Skeletal muscle satellite cell (primary cell): ENCODE measurements around the gene ABI3BP.
A peak's percentile ranks its signal among the peaks of the same experiment; 100 is the strongest.

ENCODE experiments used
- H3K27me3 ChIP-seq: 2 replicates; pipeline ENCODE4 v1.7.0; 2013; ENCODE audit warnings: low read length; ENCODE audit not compliant: control insufficient read depth, insufficient read depth
- H3K36me3 ChIP-seq: 2 replicates; pipeline ENCODE4 v1.7.0; 2013; ENCODE audit warnings: mild to moderate bottlenecking, control low read depth, low read length; ENCODE audit not compliant: insufficient read depth
- H3K4me1 ChIP-seq: 2 replicates; pipeline ENCODE4 v1.7.0; 2013; ENCODE audit warnings: low read length; ENCODE audit not compliant: control insufficient read depth, insufficient read depth
- H3K4me2 ChIP-seq: 2 replicates; pipeline ENCODE4 v1.7.0; 2013; ENCODE audit warnings: mild to moderate bottlenecking, low read length
- H3K4me3 ChIP-seq: 2 replicates; pipeline ENCODE4 v1.7.0; 2013; ENCODE audit warnings: low read length
- H3K9ac ChIP-seq: 2 replicates; pipeline ENCODE4 v1.7.0; 2013; ENCODE audit warnings: mild to moderate bottlenecking, low read depth, low read length, moderate library complexity
- H3K9me3 ChIP-seq: replicated peaks from 2 replicates; pipeline ENCODE4 v1.7.0; 2013; ENCODE audit warnings: mild to moderate bottlenecking, control low read depth, low read length

The ABI3BP gene

GRCh38 chr3:100879195-100879810 lies 113.9 kb downstream of the ABI3BP start:
- Histone ChIP-seq H3K9ac (no peak overlapping the region), H3K9me3 (no peaks in the 10 kb centered on the region), H3K4me3 (no peak overlapping the region), H3K4me1 (peaks cover 35% of the 10 kb centered on the region), H3K27me3 (no peaks in the 10 kb centered on the region), H3K36me3 (peaks cover 4% of the 10 kb centered on the region), H3K4me2 (no peak overlapping the region)

GRCh38 chr3:100877286-100877685 lies 115.9 kb downstream of the ABI3BP start:
- Histone ChIP-seq H3K36me3 (peaks cover 4% of the 10 kb centered on the region), H3K4me3 (no peak overlapping the region)

GRCh38 chr3:100875239-100875638 lies 118.0 kb downstream of the ABI3BP start:
- no peak overlapping the region for H3K4me3 ChIP-seq
- peaks cover 20% of the 10 kb centered on the region for H3K4me1 ChIP-seq
- peaks cover 7% of the 10 kb centered on the region for H3K36me3 ChIP-seq

More at GRCh38 chr3:100877286-100877685, 115.9 kb downstream of the ABI3BP start:
- Histone ChIP-seq H3K9ac (no peak overlapping the region), H3K9me3 (no peaks in the 10 kb centered on the region), H3K27me3 (no peaks in the 10 kb centered on the region), H3K4me1 (peaks cover 28% of the 10 kb centered on the region), H3K4me2 (no peak overlapping the region)

GRCh38 chr3:100873611-100874010 lies 119.6 kb downstream of the ABI3BP start:
- Histone ChIP-seq H3K9ac (no peak overlapping the region), H3K4me3 (no peak overlapping the region), H3K4me1 (peaks cover 20% of the 10 kb centered on the region), H3K27me3 (no peaks in the 10 kb centered on the region), H3K9me3 (no peaks in the 10 kb centered on the region), H3K36me3 (peaks cover 7% of the 10 kb centered on the region), H3K4me2 (no peak overlapping the region)

More at GRCh38 chr3:100875239-100875638, 118.0 kb downstream of the ABI3BP start:
- Histone ChIP-seq H3K4me2 (peak overlapping the region; percentile 43), H3K27me3 (no peaks in the 10 kb centered on the region), H3K9ac (no peak overlapping the region), H3K9me3 (no peaks in the 10 kb centered on the region)

- H3K4me1 ChIP-seq, result peaks cover 20% of the 10 kb centered on the region
- H3K27me3 ChIP-seq, result no peaks in the 10 kb centered on the region
- H3K36me3 ChIP-seq, result peaks cover 6% of the 10 kb centered on the region
- H3K9me3 ChIP-seq, result no peaks in the 10 kb centered on the region
- no peak overlapping the region for H3K4me3 ChIP-seq
- no peak overlapping the region for H3K4me2 ChIP-seq
- no peak overlapping the region for H3K9ac ChIP-seq
Observed at GRCh38 chr3:100871306-100871705, 121.9 kb downstream of the ABI3BP start.

- Histone ChIP-seq H3K4me3 (no peak overlapping the region), H3K36me3 (peaks cover 3% of the 10 kb centered on the region), H3K4me1 (peaks cover 10% of the 10 kb centered on the region), H3K27me3 (no peaks in the 10 kb centered on the region), H3K9me3 (no peaks in the 10 kb centered on the region), H3K9ac (no peak overlapping the region), H3K4me2 (peak overlapping the region; percentile 19)
Observed at GRCh38 chr3:100869787-100870186, 123.4 kb downstream of the ABI3BP start.

GRCh38 chr3:100868894-100869293 lies 124.3 kb downstream of the ABI3BP start:
- H3K4me1 ChIP-seq, result peaks cover 10% of the 10 kb centered on the region
- no peak overlapping the region for H3K4me2 ChIP-seq
- H3K4me3 ChIP-seq, result no peak overlapping the region
- no peak overlapping the region for H3K9ac ChIP-seq
- H3K36me3 ChIP-seq, result peaks cover 6% of the 10 kb centered on the region
- no peaks in the 10 kb centered on the region for H3K9me3 ChIP-seq
- H3K27me3 ChIP-seq, result no peaks in the 10 kb centered on the region

GRCh38 chr3:100868096-100868495 lies 125.1 kb downstream of the ABI3BP start:
- Histone ChIP-seq H3K4me2 (no peak overlapping the region), H3K9ac (no peak overlapping the region), H3K4me1 (peaks cover 10% of the 10 kb centered on the region), H3K27me3 (no peaks in the 10 kb centered on the region), H3K9me3 (no peaks in the 10 kb centered on the region), H3K4me3 (no peak overlapping the region), H3K36me3 (peaks cover 6% of the 10 kb centered on the region)

GRCh38 chr3:100865442-100865841 lies 127.8 kb downstream of the ABI3BP start:
- peaks cover 10% of the 10 kb centered on the region for H3K4me1 ChIP-seq
- H3K27me3 ChIP-seq, result no peaks in the 10 kb centered on the region
- H3K9ac ChIP-seq, result no peak overlapping the region
- no peaks in the 10 kb centered on the region for H3K9me3 ChIP-seq
- H3K4me3 ChIP-seq, result no peak overlapping the region
- no peak overlapping the region for H3K4me2 ChIP-seq
- H3K36me3 ChIP-seq, result peaks cover 4% of the 10 kb centered on the region

- no peak overlapping the region for H3K4me3 ChIP-seq
- H3K4me2 ChIP-seq, result no peak overlapping the region
- H3K4me1 ChIP-seq, result peaks cover 4% of the 10 kb centered on the region
- H3K36me3 ChIP-seq, result peaks cover 4% of the 10 kb centered on the region
- no peaks in the 10 kb centered on the region for H3K27me3 ChIP-seq
- no peak overlapping the region for H3K9ac ChIP-seq
- no peaks in the 10 kb centered on the region for H3K9me3 ChIP-seq
Observed at GRCh38 chr3:100864471-100865250, 128.6 kb downstream of the ABI3BP start.

- Histone ChIP-seq H3K4me3 (no peak overlapping the region), H3K9ac (no peak overlapping the region), H3K9me3 (no peaks in the 10 kb centered on the region), H3K4me1 (no peaks in the 10 kb centered on the region), H3K27me3 (no peaks in the 10 kb centered on the region), H3K36me3 (peaks cover under 1% of the 10 kb centered on the region), H3K4me2 (no peak overlapping the region)
Observed at GRCh38 chr3:100857863-100858262, 135.4 kb downstream of the ABI3BP start.

GRCh38 chr3:100856821-100857220 lies 136.4 kb downstream of the ABI3BP start:
- Histone ChIP-seq H3K9ac (no peak overlapping the region), H3K4me3 (no peak overlapping the region)

More at GRCh38 chr3:100856821-100857220, 136.4 kb downstream of the ABI3BP start:
- H3K36me3 ChIP-seq, result peaks cover 9% of the 10 kb centered on the region
- no peak overlapping the region for H3K4me2 ChIP-seq
- no peaks in the 10 kb centered on the region for H3K4me1 ChIP-seq
- no peaks in the 10 kb centered on the region for H3K9me3 ChIP-seq
- no peaks in the 10 kb centered on the region for H3K27me3 ChIP-seq
